GM21737 (cell line): ENCODE measurements around the gene SREBF1.

Experiments
- ATAC-seq: cut with Tn5 transposase; IDR thresholded peaks from one replicate; pipeline ENCODE4 v1.9.1; 2021; ENCODE audit warnings: mild to moderate bottlenecking, moderate library complexity; ENCODE audit not compliant: unreplicated experiment

The SREBF1 gene

GRCh38 chr17:17798573-17799255, 38.1 kb downstream of the SREBF1 start:
- ATAC-seq: no peak

- no peak for ATAC-seq
Observed at GRCh38 chr17:17798010-17798556, 38.7 kb downstream of the SREBF1 start.

- no peak for ATAC-seq
Observed at GRCh38 chr17:17797119-17797809, 39.5 kb downstream of the SREBF1 start.

GRCh38 chr17:17796787-17797061, 40.1 kb downstream of the SREBF1 start:
- ATAC-seq: no peak

- ATAC-seq: no peak
Observed at GRCh38 chr17:17795946-17796786, 40.6 kb downstream of the SREBF1 start.

- no peak for ATAC-seq
Observed at GRCh38 chr17:17795296-17795695, 41.5 kb downstream of the SREBF1 start.

GRCh38 chr17:17794382-17794781, 42.4 kb downstream of the SREBF1 start:
- no peak for ATAC-seq

- ATAC-seq: no peak
Observed at GRCh38 chr17:17793378-17794214, 43.2 kb downstream of the SREBF1 start.

GRCh38 chr17:17792551-17793377, 44.0 kb downstream of the SREBF1 start:
- ATAC-seq: no peak

GRCh38 chr17:17792037-17792550, 44.7 kb downstream of the SREBF1 start:
- no peak for ATAC-seq

GRCh38 chr17:17790637-17791464, 45.9 kb downstream of the SREBF1 start:
- ATAC-seq: no peak

GRCh38 chr17:17789828-17790636, 46.8 kb downstream of the SREBF1 start:
- no peak for ATAC-seq

GRCh38 chr17:17789410-17789809, 47.4 kb downstream of the SREBF1 start:
- no peak for ATAC-seq

GRCh38 chr17:17788967-17789366, 47.8 kb downstream of the SREBF1 start:
- no peak for ATAC-seq

GRCh38 chr17:17787568-17787967, 49.2 kb downstream of the SREBF1 start:
- ATAC-seq: no peak

GRCh38 chr17:17786998-17787397, 49.8 kb downstream of the SREBF1 start:
- no peak for ATAC-seq

- ATAC-seq: no peak
Observed at GRCh38 chr17:17785407-17785806, 51.4 kb downstream of the SREBF1 start.
